ENCODE measurements around the gene MSLN.
"Not testable (repeated sequence)": the region's sequence is repeated elsewhere in the genome, so short reads cannot be mapped to it uniquely, and the experiment has no call there.

MSLN gene

GRCh38 chr16:761625-762513, 1.3 kb downstream of the MSLN start:
- no peak for DNase-seq

GRCh38 chr16:762595-763268, 2.2 kb downstream of the MSLN start:
- DNase-seq = no peak

GRCh38 chr16:763369-764183, 3.0 kb downstream of the MSLN start:
- no peak for DNase-seq

DNA sequence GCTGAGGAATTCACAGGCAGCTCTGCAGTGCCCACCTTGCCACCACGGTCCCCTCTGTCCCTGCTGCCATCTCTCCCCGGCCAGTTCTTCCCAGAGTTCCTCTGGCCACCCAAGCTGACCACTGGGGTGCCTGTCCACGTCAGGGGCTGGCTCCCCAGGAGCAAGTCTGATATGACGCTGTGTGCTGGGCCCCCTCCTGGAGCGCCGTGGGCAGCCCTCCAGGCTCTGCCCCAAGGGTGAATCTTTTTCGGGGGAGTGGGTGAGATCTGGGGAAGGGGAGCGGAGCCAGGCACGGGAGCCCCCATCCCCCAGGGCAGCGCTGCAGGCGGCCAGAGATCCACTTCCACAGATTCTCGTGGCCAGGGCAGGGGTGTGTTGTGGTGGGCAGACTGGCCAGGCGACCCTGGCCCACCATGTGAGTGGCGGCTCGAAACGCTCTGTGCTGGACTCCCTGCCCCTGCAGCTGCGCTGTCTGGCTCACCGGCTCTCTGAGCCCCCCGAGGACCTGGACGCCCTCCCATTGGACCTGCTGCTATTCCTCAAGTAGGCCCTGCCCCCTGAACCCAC, 3.7 kb downstream of the MSLN start:
- no peak for DNase-seq

GRCh38 chr16:764848-765487, 4.4 kb downstream of the MSLN start:
- DNase-seq = no peak

- DNase-seq = no peak
Measured at GRCh38 chr16:765488-765865, 4.9 kb downstream of the MSLN start.

GRCh38 chr16:766008-766819, 5.7 kb downstream of the MSLN start:
- DNase-seq = no peak

DNA sequence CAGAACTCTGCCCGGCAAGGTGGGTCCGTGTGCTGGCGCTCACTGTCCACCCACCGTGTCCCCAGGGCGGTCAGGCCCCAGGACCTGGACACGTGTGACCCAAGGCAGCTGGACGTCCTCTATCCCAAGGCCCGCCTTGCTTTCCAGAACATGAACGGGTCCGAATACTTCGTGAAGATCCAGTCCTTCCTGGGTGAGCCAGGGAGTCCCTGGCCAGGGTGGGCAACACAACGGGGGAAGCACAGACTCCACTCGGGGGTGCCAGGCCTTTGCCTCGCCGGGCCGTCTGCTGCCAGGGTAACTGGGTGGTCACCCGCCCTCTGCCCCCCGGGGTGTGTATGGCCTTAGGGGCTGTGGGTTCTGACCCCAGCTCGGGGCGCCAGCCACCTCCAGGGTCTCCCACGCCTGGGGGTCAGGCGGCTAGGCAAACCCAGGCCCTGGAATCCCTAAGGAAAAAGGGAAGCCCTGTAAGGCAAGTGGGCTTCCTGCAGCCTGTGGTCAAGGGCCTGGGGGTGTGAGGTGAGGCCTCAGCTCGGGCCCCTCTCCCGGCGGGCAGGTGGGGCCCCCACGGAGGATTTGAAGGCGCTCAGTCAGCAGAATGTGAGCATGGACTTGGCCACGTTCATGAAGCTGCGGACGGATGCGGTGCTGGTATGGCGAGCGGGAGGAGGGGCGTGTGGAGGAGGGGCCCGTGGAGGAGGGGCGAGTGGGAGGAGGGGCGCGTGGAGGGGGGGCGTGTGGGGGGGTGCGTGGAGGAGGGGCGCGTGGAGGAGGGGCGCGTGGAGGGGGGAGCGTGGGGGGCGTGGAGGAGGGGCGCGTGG, 6.5 kb downstream of the MSLN start:
- DNase-seq = no peak

- no peak for DNase-seq
Measured at GRCh38 chr16:767743-768235, 7.3 kb downstream of the MSLN start.

DNA sequence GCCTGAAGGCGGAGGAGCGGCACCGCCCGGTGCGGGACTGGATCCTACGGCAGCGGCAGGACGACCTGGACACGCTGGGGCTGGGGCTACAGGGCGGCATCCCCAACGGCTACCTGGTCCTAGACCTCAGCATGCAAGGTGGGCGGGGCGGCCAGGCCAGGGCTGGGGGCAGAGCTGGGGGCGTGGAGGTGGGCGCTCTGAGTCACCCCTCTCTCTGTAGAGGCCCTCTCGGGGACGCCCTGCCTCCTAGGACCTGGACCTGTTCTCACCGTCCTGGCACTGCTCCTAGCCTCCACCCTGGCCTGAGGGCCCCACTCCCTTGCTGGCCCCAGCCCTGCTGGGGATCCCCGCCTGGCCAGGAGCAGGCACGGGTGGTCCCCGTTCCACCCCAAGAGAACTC, 7.9 kb downstream of the MSLN start:
- DNase-seq = no peak

DNA sequence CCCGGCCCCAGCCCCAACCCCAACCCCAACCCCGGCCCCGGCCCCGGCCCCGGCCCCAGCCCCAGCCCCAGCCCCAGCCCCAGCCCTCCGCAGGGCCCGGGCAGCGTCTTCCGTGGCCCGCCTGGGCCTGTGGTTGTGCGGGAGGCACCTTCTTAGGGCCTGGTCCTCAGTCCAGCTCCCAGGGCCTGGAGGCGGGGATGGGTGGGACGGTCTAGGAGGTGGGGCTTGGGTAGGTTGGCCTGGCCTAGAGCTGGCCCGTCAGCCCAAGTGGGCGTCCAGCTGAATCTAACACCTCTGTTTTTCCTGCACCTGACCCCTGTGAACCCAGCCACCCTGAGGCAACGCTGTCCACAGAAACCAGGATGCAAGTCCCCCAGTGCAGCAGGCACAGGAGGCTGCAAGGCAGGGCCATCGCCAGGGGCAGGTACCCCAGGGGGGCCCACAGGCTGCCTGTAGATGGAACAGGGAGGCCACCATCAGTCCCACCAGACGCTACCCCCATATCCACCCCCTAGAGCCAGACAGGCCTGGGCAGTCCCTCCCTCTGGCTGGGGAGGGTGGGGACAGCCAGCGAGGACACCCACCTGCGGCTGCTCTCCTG, 8.8 kb downstream of the MSLN start:
- DNase-seq = no peak

DNA sequence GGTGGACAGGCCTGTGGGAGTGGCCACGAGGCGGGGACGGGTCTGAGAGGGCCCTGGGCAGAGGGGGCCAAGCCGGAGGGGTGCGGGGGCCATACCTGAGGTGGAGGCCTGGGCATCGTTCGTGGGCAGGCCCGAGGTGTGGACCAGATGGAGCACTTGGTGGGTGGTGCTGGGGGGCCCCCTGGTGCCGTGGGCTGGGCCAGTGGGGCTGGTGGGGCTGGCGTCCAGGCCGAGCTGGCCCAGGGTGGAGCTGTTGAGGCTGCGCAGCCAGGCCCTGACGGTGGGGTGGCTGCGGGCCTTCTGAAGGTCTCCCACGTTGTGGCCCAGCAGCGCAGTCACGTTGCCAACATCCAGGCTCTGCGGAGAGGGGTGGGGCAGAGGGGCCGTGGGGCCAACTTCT, 9.4 kb downstream of the MSLN start:
- DNase-seq = no peak

DNA sequence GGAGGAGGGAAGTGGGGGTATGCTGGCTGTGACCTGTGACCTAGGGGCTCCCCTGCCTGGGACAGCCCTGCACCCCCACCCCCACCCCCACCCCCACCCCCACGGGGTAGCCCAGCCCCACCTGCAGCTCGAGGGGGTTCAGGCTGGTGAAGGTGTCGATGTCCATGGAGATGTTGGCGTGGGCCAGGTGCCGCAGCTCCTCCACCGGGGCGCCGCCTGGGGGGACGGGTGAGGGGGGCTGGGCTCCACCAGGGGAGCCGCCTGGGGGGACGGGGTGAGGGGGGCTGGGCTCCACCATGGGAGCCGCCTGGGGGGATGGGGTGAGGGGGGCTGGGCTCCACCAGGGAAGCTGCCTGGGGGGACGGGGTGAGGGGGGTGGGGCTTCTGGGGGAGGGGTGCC, 9.9 kb downstream of the MSLN start:
- DNase-seq = no peak

DNA sequence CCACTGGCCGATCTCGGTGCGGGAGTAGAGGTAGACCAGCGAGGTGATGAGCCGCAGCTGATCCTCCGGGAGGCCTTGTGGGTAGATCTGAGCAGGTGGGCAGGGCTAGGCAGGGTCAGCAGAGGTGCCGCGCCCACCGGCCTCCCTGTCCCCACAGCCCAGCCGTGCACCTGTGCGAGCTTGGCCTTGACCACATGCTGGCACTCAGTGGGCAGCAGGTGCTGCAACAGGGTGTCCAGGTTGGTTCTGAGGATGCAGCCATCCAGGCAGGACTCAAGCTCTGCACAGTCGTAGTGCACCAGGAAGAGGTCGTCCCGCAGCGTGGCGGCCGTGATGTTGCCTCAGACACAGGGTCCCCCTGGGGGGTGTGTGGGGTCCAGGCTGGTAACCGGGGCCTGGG, 12.4 kb downstream of the MSLN start:
- DNase-seq = no peak

- no peak for DNase-seq
Measured at GRCh38 chr16:774086-775001, 13.8 kb downstream of the MSLN start.

DNA sequence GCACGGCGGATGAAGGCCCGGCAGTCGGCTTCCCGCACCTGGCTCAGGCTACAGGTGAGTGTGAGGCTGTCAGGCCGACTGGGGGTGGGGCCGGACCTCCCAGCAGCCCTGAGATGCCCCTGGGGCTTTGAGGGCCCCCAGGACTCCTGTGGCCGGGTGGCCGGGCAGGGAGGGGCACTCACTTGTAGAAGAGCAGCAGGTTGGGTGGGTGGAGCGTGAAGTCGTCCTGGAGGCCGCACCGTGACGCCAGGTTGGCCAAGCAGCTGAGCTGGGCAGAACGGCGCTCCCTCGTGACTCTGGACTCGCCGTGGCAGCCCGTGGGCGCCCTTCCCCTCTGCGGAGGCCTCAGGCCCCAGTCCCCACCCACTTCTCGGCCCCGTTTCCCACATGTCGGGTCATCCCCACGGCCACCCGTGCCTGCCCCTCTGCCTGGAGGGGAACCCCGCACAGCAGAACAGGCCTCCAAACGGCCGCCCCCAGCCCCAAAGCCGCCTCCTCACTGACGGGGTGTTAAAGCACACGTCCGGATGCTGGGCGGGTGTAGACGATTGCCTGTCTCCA, 14.8 kb downstream of the MSLN start:
- no peak for DNase-seq

- not testable (repeated sequence) for DNase-seq
Measured at GRCh38 chr16:776298-776697, 15.8 kb downstream of the MSLN start.

GRCh38 chr16:776824-777223, 16.3 kb downstream of the MSLN start:
- DNase-seq = no peak

- no peak for DNase-seq
Measured at GRCh38 chr16:777826-778225, 17.3 kb downstream of the MSLN start.
